K562 (cell line): ENCODE data around the gene CAPN5. TPM values are rescaled to one million over a fixed set of nuclear protein-coding genes. Genes with fewer than 3 reads are reported as not detected.

Experiments used
- ATAC-seq: fragments of 200-7000 bp; cut with Tn5 transposase; 3 replicates; pipeline ENCODE4 v1.9.1; 2020; ENCODE audit warnings: moderate library complexity
- BruUV-seq: library from RNA; stranded (reverse); fragments of 400-500 nt; replicated peaks from 2 replicates; lab custom pipeline; 2021; lab: Mats Ljungman, UMichigan
- CTCF ChIA-PET: fragments of 300-600 bp; formaldehyde crosslinking; extraction: SDS; loops from one replicate; lab custom pipeline; 2021; ENCODE audit warnings: low intra/inter-chr PET ratio; lab: Yijun Ruan, JAX
- POLR2A ChIA-PET: fragments of 300-600, 350-650 bp; sonication (Branson Sonifier 250); formaldehyde crosslinking; extraction: SDS; loops from one replicate; lab custom pipeline; 2021; ENCODE audit warnings: antibody characterized with exemption, inconsistent platforms; lab: Yijun Ruan, JAX
- DNase-seq, 4 experiments: peaks; one replicate each; pipeline versions ENCODE4 v3.0.0 to v3.0.0-alpha.2; 2011 to 2018; ENCODE audit warnings: low spot score in 3 of 4, mixed read lengths in 3 of 4; ENCODE audit errors: extremely low read depth in 1 of 4
- FAIRE-seq: peaks from 2 replicates; lab custom pipeline; 2011; peaks lifted over from hg19 to GRCh38; lab: Jason Lieb, UNC
- H2AFZ ChIP-seq: 2 replicates; pipeline ENCODE4 v1.6.0; 2011; ENCODE audit warnings: low read depth, low read length, control low read depth, inconsistent platforms
- H3K27ac ChIP-seq: fragments of 200-600 bp; 3 replicates; pipeline ENCODE4 v1.8.0; 2011; ENCODE audit warnings: low read depth, mild to moderate bottlenecking, control low read depth, inconsistent platforms, low read length, moderate library complexity, mixed read lengths; ENCODE audit errors: extremely low read depth
- H3K27me3 ChIP-seq, 2 experiments: fragments of 300-600 bp in 1 of 2; 2 replicates in 1 of 2; 3 replicates in 1 of 2; pipeline versions ENCODE4 v1.6.0 to v1.8.0; 2011; ENCODE audit warnings: inconsistent platforms in 2 of 2, low read length in 2 of 2, mild to moderate bottlenecking in 1 of 2, mixed read lengths in 1 of 2, moderate library complexity in 1 of 2; ENCODE audit not compliant: control insufficient read depth in 2 of 2, insufficient read depth in 2 of 2
- H3K36me3 ChIP-seq: fragments of 300-600 bp; 3 replicates; pipeline ENCODE4 v1.8.0; 2011; ENCODE audit warnings: mild to moderate bottlenecking, low read length, inconsistent platforms; ENCODE audit not compliant: control insufficient read depth, insufficient read depth
- H3K4me1 ChIP-seq, 2 experiments: fragments of 200-600 bp in 1 of 2; replicated peaks in 1 of 2; 2 replicates in 1 of 2; 3 replicates in 1 of 2; pipeline versions ENCODE4 v1.5.1 to v1.8.0; 2011; ENCODE audit warnings: inconsistent platforms in 2 of 2, low read length in 2 of 2, mild to moderate bottlenecking in 1 of 2, mixed read lengths in 1 of 2, moderate library complexity in 1 of 2; ENCODE audit not compliant: control insufficient read depth in 2 of 2, insufficient read depth in 2 of 2
- H3K4me2 ChIP-seq: 2 replicates; pipeline ENCODE4 v1.6.1; 2011; ENCODE audit warnings: low read length, control low read depth, inconsistent platforms, mixed read lengths; ENCODE audit not compliant: insufficient read depth
- H3K4me3 ChIP-seq: fragments of 200-600 bp; sonication (generic), shearing (Covaris generic); 2 replicates; pipeline ENCODE4 v1.5.1; 2016; ENCODE audit warnings: control low read depth, inconsistent platforms
- H3K79me2 ChIP-seq: fragments of 200-600 bp; 3 replicates; pipeline ENCODE4 v1.8.0; 2011; ENCODE audit warnings: low read length, inconsistent platforms; ENCODE audit not compliant: control insufficient read depth, insufficient read depth
- H3K9ac ChIP-seq, 2 experiments: 2 replicates each; pipeline versions ENCODE4 v1.6.0 to v1.6.1; 2011; ENCODE audit warnings: low read depth in 2 of 2, low read length in 2 of 2, control low read depth in 1 of 2, inconsistent platforms in 1 of 2, mild to moderate bottlenecking in 1 of 2, mixed read lengths in 1 of 2; ENCODE audit not compliant: insufficient read depth in 1 of 2
- H3K9me1 ChIP-seq: one replicate; pipeline ENCODE4 v1.6.0; 2011; ENCODE audit warnings: inconsistent platforms, mild to moderate bottlenecking, low read length, moderate library complexity; ENCODE audit not compliant: control insufficient read depth, insufficient read depth
- H3K9me3 ChIP-seq: replicated peaks from 2 replicates; pipeline ENCODE4 v1.5.1; 2011; ENCODE audit warnings: low read depth, low read length, inconsistent platforms; ENCODE audit not compliant: control insufficient read depth, insufficient read depth
- H4K20me1 ChIP-seq: replicated peaks from 2 replicates; pipeline ENCODE4 v1.6.1; 2011; ENCODE audit warnings: low read length, inconsistent platforms, mixed read lengths; ENCODE audit not compliant: control insufficient read depth, insufficient read depth
- KLF13 ChIP-seq: fragments of 450-650 bp; IDR thresholded peaks from 2 replicates; pipeline ENCODE4 v1.6.1; 2016; ENCODE audit warnings: missing genetic modification characterization, low read depth, mild to moderate bottlenecking, missing compliant biosample characterization, moderate library complexity, borderline replicate concordance
- MXI1 ChIP-seq: IDR thresholded peaks from 2 replicates; pipeline ENCODE4 v1.6.1; 2011; ENCODE audit warnings: low read depth, mild to moderate bottlenecking, improper control_type of control experiment, low read length
- SREBF2 ChIP-seq: sonication (generic); formaldehyde crosslinking; IDR thresholded peaks from 2 replicates; pipeline ENCODE4 v1.4.0; 2020; ENCODE audit warnings: mild to moderate bottlenecking, missing genetic modification reagents
- TGIF2 ChIP-seq: sonication (generic); formaldehyde crosslinking; IDR thresholded peaks from 2 replicates; pipeline ENCODE4 v1.8.1; 2022; ENCODE audit warnings: mild to moderate bottlenecking, missing genetic modification reagents, moderate library complexity
- YY1 ChIP-seq, 3 experiments: IDR thresholded peaks; 2 replicates each; pipeline ENCODE4 v1.6.1; 2011; ENCODE audit warnings: low read length in 2 of 3, mild to moderate bottlenecking in 2 of 3, moderate library complexity in 2 of 3, borderline replicate concordance in 1 of 3, control low read depth in 1 of 3, low read depth in 1 of 3; ENCODE audit not compliant: insufficient read depth in 3 of 3, insufficient replicate concordance in 2 of 3, control insufficient read depth in 1 of 3, insufficient read length in 1 of 3; ENCODE audit errors: extremely low read depth in 1 of 3
- WGBS: fragments of 100-300 bp; shearing (Covaris generic); methylation state at CpG from one replicate; pipeline ENCODE4 v1.1.6; 2016; ENCODE audit warnings: low coverage, mixed read lengths; ENCODE audit not compliant: insufficient coverage; ENCODE audit errors: missing lambda C conversion rate; 5-methylcytosine and 5-hydroxymethylcytosine counted together
- in situ Hi-C: fragments of 300-500 bp; cut with MboI; formaldehyde crosslinking; loops from 4 replicates; pipeline ENCODE4 v1.15.0; 2018; ENCODE audit warnings: inconsistent platforms, mixed read lengths
- intact Hi-C: fragments of 100-400 bp; cut with micrococcal nuclease; formaldehyde crosslinking; loops from 2 replicates; pipeline ENCODE4 v1.14.2; 2022
- polyA plus RNA-seq, 8 experiments: library from polyadenylated mRNA; depleted of rRNA in 4 of 8; stranded (reverse) in 5 of 8; unstranded in 3 of 8; fragments of >200 nt; fragmentation: Nextera tagmentation in 2 of 8; fragmentation: Illumina TruSeq in 1 of 8; extraction: Ambion mirVana in 2 of 8; extraction: Trizol in 1 of 8; gene quantifications; 2 replicates each; pipeline versions ENCODE4 v1.2.1 to v1.2.3, GENCODE V29; 2011 to 2014; ENCODE audit warnings: inconsistent platforms in 1 of 8, missing spikeins in 1 of 8
- total RNA-seq, 7 experiments: library from RNA; depleted of rRNA in 6 of 7; stranded (reverse); fragments of >200 nt in 6 of 7; fragmentation: Illumina TruSeq in 2 of 7; extraction: Trizol in 2 of 7; gene quantifications; 2 replicates each; pipeline versions ENCODE4 v1.2.1 to v1.2.3, GENCODE V29; 2011 to 2021; ENCODE audit warnings: low replicate concordance in 1 of 7
- TF ChIP-seq, protein P1 (sequence below): fragments of 250-450 bp; sonication (Bioruptor Pico); IDR thresholded peaks from 2 replicates; pipeline ENCODE4 v1.9.0; 2021; ENCODE audit warnings: mild to moderate bottlenecking
- TF ChIP-seq, protein P2 (sequence below), 2 experiments: IDR thresholded peaks; 2 replicates each; pipeline ENCODE4 v1.6.1; 2011; ENCODE audit warnings: borderline replicate concordance in 1 of 2, control low read depth in 1 of 2, low read depth in 1 of 2, low read length in 1 of 2, mild to moderate bottlenecking in 1 of 2, mixed read lengths in 1 of 2, moderate library complexity in 1 of 2; ENCODE audit not compliant: insufficient read depth in 1 of 2, insufficient read length in 1 of 2, poor library complexity in 1 of 2, severe bottlenecking in 1 of 2; ENCODE audit errors: extremely low read depth in 1 of 2
- TF ChIP-seq, protein P3 (sequence below), 2 experiments: fragments of 450-650 bp; conservative IDR thresholded peaks; 2 replicates each; pipeline ENCODE4 v1.6.1; 2017; ENCODE audit warnings: mild to moderate bottlenecking in 2 of 2, moderate library complexity in 2 of 2
- TF ChIP-seq, protein P4 (sequence below): IDR thresholded peaks from 2 replicates; pipeline ENCODE4 v1.6.1; 2011; ENCODE audit not compliant: insufficient read length; ENCODE audit errors: extremely low read depth
- TF ChIP-seq, protein P5 (sequence below), 2 experiments: fragments of 450-650 bp; IDR thresholded peaks; 2 replicates each; pipeline ENCODE4 v1.6.1; 2018; ENCODE audit warnings: mild to moderate bottlenecking in 2 of 2, low read depth in 1 of 2; ENCODE audit not compliant: partially characterized antibody in 2 of 2

The CAPN5 gene
- total and polyA plus RNA-seq, 9 of the 15 experiments (the other 6 are each of a cell fraction or from before 2014, with no cell fraction given) = 0.04 to 0.44 (median 0.14) TPM; not detected in 2

DNA sequence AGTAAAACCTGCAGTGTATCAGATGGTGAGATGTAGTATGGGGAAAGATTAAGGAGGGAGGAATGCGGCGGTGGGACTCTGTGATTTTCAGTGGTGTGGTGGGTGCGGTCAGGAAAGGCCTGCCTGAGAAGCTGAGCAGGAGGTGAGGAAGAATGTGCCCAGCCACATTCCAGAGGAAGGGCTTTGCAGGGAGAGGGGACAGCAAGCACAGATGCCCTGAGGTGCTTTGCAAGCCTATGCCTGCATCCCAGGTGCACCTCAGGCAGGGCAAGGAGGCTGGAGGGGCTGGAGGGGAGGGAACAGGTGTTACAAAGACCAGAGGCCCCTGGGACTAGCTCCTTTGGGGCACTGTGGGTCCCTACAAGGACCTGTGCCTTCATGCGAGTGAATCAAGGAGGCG, 103.3 kb downstream of the CAPN5 start:
- 26% methylated on average over 3 of the region's 5 CpGs for WGBS
- H3K4me1 ChIP-seq = peaks cover 6 to 13% of the 10 kb centered on the region in 2 experiments; a peak in 4 of 5 replicates
- H3K9me1 ChIP-seq = peaks cover 3% of the 10 kb centered on the region
- peaks cover 3 to 46% of the 10 kb centered on the region in 2 experiments; a peak in 3 of 5 replicates for H3K27me3 ChIP-seq
- DNase-seq = no peak
- no peak for ATAC-seq
- 0 out of 2 replicates have a peak, but pooled peaks cover 3% of the 10 kb centered on the region for H4K20me1 ChIP-seq
- no peak overlapping the region for H3K4me3 ChIP-seq
- no peaks in the 10 kb centered on the region for H3K79me2 ChIP-seq
- no peak overlapping the region for H3K4me2 ChIP-seq
- H3K9me3 ChIP-seq = no peaks in the 10 kb centered on the region
- no peaks in the 10 kb centered on the region for H3K36me3 ChIP-seq
- no peak overlapping the region for H2AFZ ChIP-seq
- H3K27ac ChIP-seq = no peak overlapping the region
- CTCF ChIA-PET = no interaction called here
- BruUV-seq = no TSS peak
- H3K9ac ChIP-seq = no peak overlapping the region
- in situ Hi-C loops (no loop called here), intact Hi-C loops (no loop called here)
- no peak for FAIRE-seq
- POLR2A ChIA-PET = interaction anchor here (0.6 to 0.7 kb wide), 2 partner anchors 15 to 27 kb away, joined by 3 to 5 read pairs; no protein-coding TSS in a partner anchor
- no peak for TF ChIP-seq SREBF2 (CRISPR knock-in tag)
- TF ChIP-seq, protein P1, sequence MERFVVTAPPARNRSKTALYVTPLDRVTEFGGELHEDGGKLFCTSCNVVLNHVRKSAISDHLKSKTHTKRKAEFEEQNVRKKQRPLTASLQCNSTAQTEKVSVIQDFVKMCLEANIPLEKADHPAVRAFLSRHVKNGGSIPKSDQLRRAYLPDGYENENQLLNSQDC (CRISPR knock-in tag) = no peak
- no peak for TF ChIP-seq KLF13
- no peak for TF ChIP-seq YY1 (IDR thresholded peaks at IDR 0.05; ENCODE audit: borderline replicate concordance in 1 of 3, control insufficient read depth in 1 of 3, extremely low read depth in 1 of 3, insufficient read depth in 3 of 3, insufficient read length in 1 of 3, insufficient replicate concordance in 2 of 3, low read depth in 1 of 3, low read length in 2 of 3)
- TF ChIP-seq TGIF2 (CRISPR knock-in tag) = no peak
- TF ChIP-seq, protein P2, sequence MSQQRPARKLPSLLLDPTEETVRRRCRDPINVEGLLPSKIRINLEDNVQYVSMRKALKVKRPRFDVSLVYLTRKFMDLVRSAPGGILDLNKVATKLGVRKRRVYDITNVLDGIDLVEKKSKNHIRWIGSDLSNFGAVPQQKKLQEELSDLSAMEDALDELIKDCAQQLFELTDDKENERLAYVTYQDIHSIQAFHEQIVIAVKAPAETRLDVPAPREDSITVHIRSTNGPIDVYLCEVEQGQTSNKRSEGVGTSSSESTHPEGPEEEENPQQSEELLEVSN (IDR thresholded peaks at IDR 0.05; ENCODE audit: borderline replicate concordance in 1 of 2, extremely low read depth in 1 of 2, insufficient read depth in 1 of 2, insufficient read length in 1 of 2, low read depth in 1 of 2, low read length in 1 of 2, poor library complexity in 1 of 2, severe bottlenecking in 1 of 2) = no peak
- TF ChIP-seq, protein P3, sequence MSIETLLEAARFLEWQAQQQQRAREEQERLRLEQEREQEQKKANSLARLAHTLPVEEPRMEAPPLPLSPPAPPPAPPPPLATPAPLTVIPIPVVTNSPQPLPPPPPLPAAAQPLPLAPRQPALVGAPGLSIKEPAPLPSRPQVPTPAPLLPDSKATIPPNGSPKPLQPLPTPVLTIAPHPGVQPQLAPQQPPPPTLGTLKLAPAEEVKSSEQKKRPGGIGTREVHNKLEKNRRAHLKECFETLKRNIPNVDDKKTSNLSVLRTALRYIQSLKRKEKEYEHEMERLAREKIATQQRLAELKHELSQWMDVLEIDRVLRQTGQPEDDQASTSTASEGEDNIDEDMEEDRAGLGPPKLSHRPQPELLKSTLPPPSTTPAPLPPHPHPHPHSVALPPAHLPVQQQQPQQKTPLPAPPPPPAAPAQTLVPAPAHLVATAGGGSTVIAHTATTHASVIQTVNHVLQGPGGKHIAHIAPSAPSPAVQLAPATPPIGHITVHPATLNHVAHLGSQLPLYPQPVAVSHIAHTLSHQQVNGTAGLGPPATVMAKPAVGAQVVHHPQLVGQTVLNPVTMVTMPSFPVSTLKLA (conservative IDR thresholded peaks at IDR 0.05) = no peak
- TF ChIP-seq, protein P4, sequence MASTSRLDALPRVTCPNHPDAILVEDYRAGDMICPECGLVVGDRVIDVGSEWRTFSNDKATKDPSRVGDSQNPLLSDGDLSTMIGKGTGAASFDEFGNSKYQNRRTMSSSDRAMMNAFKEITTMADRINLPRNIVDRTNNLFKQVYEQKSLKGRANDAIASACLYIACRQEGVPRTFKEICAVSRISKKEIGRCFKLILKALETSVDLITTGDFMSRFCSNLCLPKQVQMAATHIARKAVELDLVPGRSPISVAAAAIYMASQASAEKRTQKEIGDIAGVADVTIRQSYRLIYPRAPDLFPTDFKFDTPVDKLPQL = no peak
- TF ChIP-seq, protein P5, sequence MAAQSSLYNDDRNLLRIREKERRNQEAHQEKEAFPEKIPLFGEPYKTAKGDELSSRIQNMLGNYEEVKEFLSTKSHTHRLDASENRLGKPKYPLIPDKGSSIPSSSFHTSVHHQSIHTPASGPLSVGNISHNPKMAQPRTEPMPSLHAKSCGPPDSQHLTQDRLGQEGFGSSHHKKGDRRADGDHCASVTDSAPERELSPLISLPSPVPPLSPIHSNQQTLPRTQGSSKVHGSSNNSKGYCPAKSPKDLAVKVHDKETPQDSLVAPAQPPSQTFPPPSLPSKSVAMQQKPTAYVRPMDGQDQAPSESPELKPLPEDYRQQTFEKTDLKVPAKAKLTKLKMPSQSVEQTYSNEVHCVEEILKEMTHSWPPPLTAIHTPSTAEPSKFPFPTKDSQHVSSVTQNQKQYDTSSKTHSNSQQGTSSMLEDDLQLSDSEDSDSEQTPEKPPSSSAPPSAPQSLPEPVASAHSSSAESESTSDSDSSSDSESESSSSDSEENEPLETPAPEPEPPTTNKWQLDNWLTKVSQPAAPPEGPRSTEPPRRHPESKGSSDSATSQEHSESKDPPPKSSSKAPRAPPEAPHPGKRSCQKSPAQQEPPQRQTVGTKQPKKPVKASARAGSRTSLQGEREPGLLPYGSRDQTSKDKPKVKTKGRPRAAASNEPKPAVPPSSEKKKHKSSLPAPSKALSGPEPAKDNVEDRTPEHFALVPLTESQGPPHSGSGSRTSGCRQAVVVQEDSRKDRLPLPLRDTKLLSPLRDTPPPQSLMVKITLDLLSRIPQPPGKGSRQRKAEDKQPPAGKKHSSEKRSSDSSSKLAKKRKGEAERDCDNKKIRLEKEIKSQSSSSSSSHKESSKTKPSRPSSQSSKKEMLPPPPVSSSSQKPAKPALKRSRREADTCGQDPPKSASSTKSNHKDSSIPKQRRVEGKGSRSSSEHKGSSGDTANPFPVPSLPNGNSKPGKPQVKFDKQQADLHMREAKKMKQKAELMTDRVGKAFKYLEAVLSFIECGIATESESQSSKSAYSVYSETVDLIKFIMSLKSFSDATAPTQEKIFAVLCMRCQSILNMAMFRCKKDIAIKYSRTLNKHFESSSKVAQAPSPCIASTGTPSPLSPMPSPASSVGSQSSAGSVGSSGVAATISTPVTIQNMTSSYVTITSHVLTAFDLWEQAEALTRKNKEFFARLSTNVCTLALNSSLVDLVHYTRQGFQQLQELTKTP (IDR thresholded peaks at IDR 0.05; ENCODE audit: low read depth in 1 of 2, partially characterized antibody in 2 of 2) = no peak
- TF ChIP-seq MXI1 = no peak
